CD4-positive, alpha-beta T cell treated with Interleukin-21 for 1 hour (primary cell): ENCODE data around the gene LRRC18.

Experiments
- DNase-seq: peaks from one replicate; pipeline ENCODE4 v3.0.0-alpha.2; 2020

The LRRC18 gene

GRCh38 chr10:48939790-48940325, at the start of gene LRRC18:
TSS of gene LRRC18 (minus strand) at chr10:48939840. CDS start at chr10:48914155, 25,685 bp downstream.
- no peak for DNase-seq

- no peak for DNase-seq
Observed at GRCh38 chr10:48985621-48986158, 46.0 kb upstream of the LRRC18 start.

GRCh38 chr10:48983648-48984351, 44.2 kb upstream of the LRRC18 start:
- DNase-seq, result no peak

- no peak for DNase-seq
Observed at GRCh38 chr10:48982584-48982983, 42.9 kb upstream of the LRRC18 start.

GRCh38 chr10:48981310-48981907, 41.8 kb upstream of the LRRC18 start:
- peak; percentile 27 for DNase-seq

- DNase-seq, result no peak
Observed at GRCh38 chr10:48978318-48978717, 38.7 kb upstream of the LRRC18 start.

- no peak for DNase-seq
Observed at GRCh38 chr10:48976196-48976595, 36.6 kb upstream of the LRRC18 start.

- no peak for DNase-seq
Observed at GRCh38 chr10:48974510-48975156, 35.0 kb upstream of the LRRC18 start.

- DNase-seq, result no peak
Observed at GRCh38 chr10:48973065-48973464, 33.4 kb upstream of the LRRC18 start.

- DNase-seq, result no peak
Observed at GRCh38 chr10:48970654-48971053, 31.0 kb upstream of the LRRC18 start.

- DNase-seq, result no peak
Observed at GRCh38 chr10:48970046-48970445, 30.4 kb upstream of the LRRC18 start.

- no peak for DNase-seq
Observed at GRCh38 chr10:48968036-48968435, 28.4 kb upstream of the LRRC18 start.

GRCh38 chr10:48965460-48965859, 25.8 kb upstream of the LRRC18 start:
- DNase-seq, result no peak

GRCh38 chr10:48964038-48964437, 24.4 kb upstream of the LRRC18 start:
- no peak for DNase-seq

- no peak for DNase-seq
Observed at GRCh38 chr10:48958598-48959190, 19.1 kb upstream of the LRRC18 start.

- DNase-seq, result no peak
Observed at GRCh38 chr10:48957361-48958151, 17.9 kb upstream of the LRRC18 start.

- DNase-seq, result no peak
Observed at GRCh38 chr10:48951707-48952106, 12.1 kb upstream of the LRRC18 start.

- DNase-seq, result no peak
Observed at GRCh38 chr10:48948470-48949037, 8.9 kb upstream of the LRRC18 start.

- DNase-seq, result no peak
Observed at GRCh38 chr10:48947690-48948469, 8.2 kb upstream of the LRRC18 start.

GRCh38 chr10:48946891-48947500, 7.4 kb upstream of the LRRC18 start:
- DNase-seq, result no peak

GRCh38 chr10:48946332-48946731, 6.7 kb upstream of the LRRC18 start:
- no peak for DNase-seq
